GM12875 (cell line): Measurements from ENCODE around the gene RBM20.

Source experiments
- H3K4me3 ChIP-seq: one replicate; pipeline ENCODE4 v1.5.1; 2011; ENCODE audit warnings: low read depth, low read length, control low read depth
- TF ChIP-seq, protein P1 (sequence below): IDR thresholded peaks from 2 replicates; pipeline ENCODE4 v1.5.1; 2011; ENCODE audit warnings: low read depth, mild to moderate bottlenecking, control low read depth, inconsistent platforms, low read length, moderate library complexity, borderline replicate concordance; ENCODE audit not compliant: insufficient read depth

Gene RBM20

DNA sequence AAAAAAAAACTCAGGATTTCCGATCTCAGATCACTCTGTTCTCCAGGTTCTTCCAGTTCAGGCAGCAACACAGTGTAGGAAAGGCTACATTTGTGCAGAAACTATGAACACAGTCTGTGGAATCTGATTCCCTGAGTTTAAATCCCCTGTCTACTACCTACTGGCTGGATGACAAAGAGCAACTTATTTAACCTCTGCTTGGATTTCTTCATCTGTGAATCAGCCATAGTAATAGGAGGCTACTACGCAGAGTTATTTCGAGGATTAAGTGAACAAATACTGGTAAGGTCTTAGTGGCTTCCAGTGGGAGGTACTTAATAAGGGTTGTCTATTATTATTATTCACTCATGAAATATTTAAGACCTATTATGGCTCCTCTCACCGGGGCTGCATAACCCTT, 183.3 kb downstream of the RBM20 start:
- H3K4me3 ChIP-seq = no peak overlapping the region
- TF ChIP-seq, protein P1, sequence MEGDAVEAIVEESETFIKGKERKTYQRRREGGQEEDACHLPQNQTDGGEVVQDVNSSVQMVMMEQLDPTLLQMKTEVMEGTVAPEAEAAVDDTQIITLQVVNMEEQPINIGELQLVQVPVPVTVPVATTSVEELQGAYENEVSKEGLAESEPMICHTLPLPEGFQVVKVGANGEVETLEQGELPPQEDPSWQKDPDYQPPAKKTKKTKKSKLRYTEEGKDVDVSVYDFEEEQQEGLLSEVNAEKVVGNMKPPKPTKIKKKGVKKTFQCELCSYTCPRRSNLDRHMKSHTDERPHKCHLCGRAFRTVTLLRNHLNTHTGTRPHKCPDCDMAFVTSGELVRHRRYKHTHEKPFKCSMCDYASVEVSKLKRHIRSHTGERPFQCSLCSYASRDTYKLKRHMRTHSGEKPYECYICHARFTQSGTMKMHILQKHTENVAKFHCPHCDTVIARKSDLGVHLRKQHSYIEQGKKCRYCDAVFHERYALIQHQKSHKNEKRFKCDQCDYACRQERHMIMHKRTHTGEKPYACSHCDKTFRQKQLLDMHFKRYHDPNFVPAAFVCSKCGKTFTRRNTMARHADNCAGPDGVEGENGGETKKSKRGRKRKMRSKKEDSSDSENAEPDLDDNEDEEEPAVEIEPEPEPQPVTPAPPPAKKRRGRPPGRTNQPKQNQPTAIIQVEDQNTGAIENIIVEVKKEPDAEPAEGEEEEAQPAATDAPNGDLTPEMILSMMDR = no peak

DNA sequence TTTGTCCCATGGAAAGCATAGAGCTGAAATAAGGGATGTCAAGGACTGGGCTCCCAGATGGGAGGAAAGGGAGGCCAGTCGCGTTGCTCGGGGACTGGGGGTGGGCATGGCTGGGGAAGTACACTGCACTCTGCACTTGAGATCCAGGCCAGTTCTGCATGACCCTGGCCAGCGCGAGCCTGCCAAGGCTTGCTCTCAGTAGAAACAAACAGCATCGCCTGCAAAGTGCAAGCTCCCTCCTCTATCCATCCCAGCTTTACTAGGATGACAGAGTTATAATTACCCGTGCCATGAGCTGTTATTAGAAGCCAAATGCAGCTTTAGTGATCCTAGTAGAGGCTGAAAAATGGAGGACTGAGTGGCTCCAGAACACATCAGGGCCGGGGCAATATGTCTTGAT, 183.7 kb downstream of the RBM20 start:
- TF ChIP-seq, protein P1 = no peak
- H3K4me3 ChIP-seq = no peak overlapping the region

DNA sequence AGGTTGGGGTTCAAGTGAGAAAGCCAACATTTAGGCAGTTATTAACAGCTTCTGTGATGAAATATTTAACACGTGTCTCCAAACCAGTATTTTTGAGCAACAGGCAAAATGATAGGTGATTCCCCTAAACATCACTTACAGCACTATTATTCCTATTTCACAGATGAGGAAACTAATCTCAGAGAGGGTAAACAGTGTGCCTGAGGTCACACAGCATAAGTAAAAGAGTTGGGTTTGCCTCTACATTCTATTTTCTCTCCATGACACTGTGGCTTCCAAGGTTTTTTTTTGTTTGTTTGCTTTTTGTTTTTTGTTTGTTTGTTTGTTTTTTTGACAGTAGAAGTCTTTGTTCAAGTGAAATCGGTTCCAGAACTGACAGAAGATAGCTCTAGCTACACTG, 184.4 kb downstream of the RBM20 start:
- no peak overlapping the region for H3K4me3 ChIP-seq
- TF ChIP-seq, protein P1 = no peak

DNA sequence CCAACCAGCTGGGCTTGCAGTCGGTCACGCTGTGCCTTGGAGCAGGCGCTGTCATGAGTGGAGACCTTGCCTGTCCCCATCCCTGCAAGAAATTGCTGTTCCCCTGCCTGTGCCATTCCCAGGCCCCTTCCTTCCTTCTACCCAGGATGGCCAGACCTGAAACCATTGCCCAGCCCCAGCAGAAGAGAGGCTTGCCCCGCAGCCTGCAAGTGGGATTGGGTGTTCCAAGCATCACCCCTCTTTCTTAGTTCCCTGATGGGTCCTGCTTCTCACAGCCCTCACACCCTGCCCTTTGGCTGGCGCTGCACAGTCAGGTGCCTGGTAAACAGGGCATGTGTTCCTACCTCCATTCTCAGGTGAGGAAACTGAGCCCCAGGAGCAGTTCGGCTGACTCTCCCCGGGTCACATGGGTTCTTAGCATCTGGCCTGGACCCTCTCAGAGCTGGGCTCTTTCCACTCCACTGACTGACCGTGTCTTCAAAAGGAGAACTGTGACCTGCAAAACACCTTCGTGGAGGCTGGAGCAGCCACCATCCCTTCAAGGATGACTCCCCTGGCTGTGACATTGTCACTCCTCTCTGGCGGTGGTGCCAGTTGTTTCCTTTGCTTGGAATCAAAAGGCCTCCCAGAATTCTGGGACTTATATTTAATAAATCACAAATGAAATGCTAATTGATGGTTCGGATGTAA, 185.7 kb downstream of the RBM20 start:
- H3K4me3 ChIP-seq = no peak overlapping the region
- TF ChIP-seq, protein P1 = no peak

DNA sequence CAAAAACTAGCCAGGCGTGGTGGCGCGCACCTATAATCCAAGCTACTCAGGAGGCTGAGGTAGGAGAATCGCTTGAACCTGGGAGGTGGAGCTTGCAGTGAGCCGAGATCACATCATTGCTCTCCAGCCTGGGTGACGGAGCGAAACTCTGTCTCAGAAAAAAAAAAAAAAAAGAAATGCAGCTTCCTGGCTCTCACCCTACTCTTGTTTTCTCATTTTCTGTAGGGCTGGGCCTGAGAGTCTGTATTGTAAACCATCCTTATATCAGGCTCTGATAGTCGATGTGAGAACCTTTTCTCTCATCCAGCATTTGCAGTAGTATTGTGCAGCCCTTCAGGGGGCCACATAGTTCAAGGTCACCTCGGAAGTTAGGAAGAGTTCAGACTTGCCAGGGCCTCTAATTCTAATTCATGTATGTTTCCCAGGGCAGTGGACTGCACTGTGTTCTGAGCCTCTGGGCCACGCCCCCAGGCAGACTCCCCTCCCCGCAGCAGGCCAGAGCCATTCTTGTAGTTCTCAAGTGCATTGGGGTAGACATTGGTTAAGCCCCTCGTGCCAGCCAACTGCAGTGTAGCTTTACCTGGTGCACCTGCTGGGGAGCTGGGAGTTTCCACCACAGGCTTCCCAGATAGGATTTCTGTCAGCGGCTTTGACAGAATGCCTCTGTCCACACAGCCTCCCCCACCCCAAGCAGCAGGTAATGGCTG, 189.3 kb downstream of the RBM20 start:
- no peak overlapping the region for H3K4me3 ChIP-seq
- TF ChIP-seq, protein P1 = no peak

DNA sequence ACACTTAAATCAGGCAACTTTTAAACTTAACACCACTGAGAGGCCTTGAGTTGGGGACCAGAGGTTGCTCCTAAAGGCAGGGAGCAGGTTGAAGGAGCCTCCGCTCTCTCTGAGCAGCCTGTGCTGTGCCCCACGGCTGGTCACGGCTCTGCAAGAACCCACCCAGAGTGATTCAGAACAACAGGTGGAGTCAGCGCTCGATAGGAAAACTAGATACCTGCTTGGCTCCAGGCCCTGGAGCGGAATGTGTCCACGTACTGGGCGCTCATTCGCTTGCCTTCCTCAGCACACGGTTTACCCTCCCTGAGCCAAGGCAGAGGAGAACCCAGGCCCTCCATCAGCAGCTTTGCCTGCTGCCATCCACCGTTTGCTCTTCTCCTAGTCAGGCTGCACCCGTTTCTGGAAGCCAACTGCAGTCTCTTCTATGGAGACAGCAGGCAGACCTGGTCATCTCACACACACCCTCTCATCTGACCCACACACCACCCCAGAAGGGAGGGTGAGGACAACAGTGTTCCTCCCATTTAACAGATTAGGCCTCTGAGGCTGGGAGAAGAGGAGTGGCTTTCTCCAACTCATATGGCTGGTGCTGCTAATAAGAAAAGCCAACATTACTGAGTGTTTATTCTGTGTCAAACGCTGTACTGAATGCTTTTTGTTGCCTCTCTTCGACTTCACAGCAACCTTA, 189.9 kb downstream of the RBM20 start:
- TF ChIP-seq, protein P1 = no peak
- H3K4me3 ChIP-seq = no peak overlapping the region
